ENCODE data around the gene TMEM101. TPM values are rescaled to one million over a fixed set of nuclear protein-coding genes. Genes with fewer than 3 reads are reported as not detected.
A peak's percentile ranks its signal among the peaks of the same experiment; 100 is the strongest.

TMEM101 gene
- total and polyA plus RNA-seq, 2 of the 13 experiments (the other 11 are each of a cell fraction or from before 2014, with no cell fraction given), result 72.0 to 100 TPM

GRCh38 chr17:43995150-43995471 is 19.7 kb downstream of the TMEM101 start:
- Histone ChIP-seq H3K79me2 (ENCODE audit: insufficient read depth, low read length) (no peaks in the 10 kb centered on the region), H3K4me3 (replicated peaks in 1 of 3; ENCODE audit: insufficient read depth in 1 of 3, low read depth in 2 of 3, low read length in 3 of 3) (peak overlapping the region in 1 of 3 experiments; percentile 60; a peak in 2 of 6 replicates), H3K27me3 (ENCODE audit: control insufficient read depth in 1 of 2, insufficient read depth in 2 of 2, low read length in 2 of 2) (peaks cover 3 to 40% of the 10 kb centered on the region in 2 experiments; a peak in 4 of 5 replicates), H3K36me3 (replicated peaks in 1 of 2; ENCODE audit: control insufficient read depth in 1 of 2, insufficient read depth in 2 of 2, low read length in 2 of 2) (no peaks in the 10 kb centered on the region), H3K4me1 (ENCODE audit: insufficient read depth, low read length) (peaks cover 32% of the 10 kb centered on the region), H3K9ac (ENCODE audit: insufficient read depth, low read depth, low read length) (no peak overlapping the region), H3K9me3 (ENCODE audit: low read length) (no peaks in the 10 kb centered on the region), H3K4me2 (ENCODE audit: low read depth, low read length) (peak overlapping the region; percentile 63), H2AFZ (ENCODE audit: low read length) (no peak overlapping the region), H4K20me1 (ENCODE audit: insufficient read depth, low read length) (no peaks in the 10 kb centered on the region), H3K27ac (ENCODE audit: extremely low read length, insufficient read depth, low read length) (no peak overlapping the region)
- DNase-seq (ENCODE audit: low spot score), result no peak
- ChIA-PET POLR2A (interaction anchor here (1.5 kb wide), 1 partner anchor 51 kb away, joined by 3 read pairs; no protein-coding TSS in a partner anchor), CTCF (ENCODE audit: low intra/inter-chr PET ratio, low total read pairs) (interaction anchor here (1.2 to 4.6 kb wide), 2 partner anchors 52 to 85 kb away, joined by 4 to 128 read pairs; partner anchors contain the start of gene PPY)
- WGBS (ENCODE audit: low lambda C conversion rate), result 1% methylated on average over 12 of the region's 12 CpGs
- in situ Hi-C loops (cut with HindIII; ENCODE audit: extremely low pct_ligation_motif_present, low pct_unique_long_range_greater_than_20kb) (no loop called here), intact Hi-C loops (cut with micrococcal nuclease; ENCODE audit: unreplicated experiment) (loop anchor here (1.0 kb wide), 1 partner anchor 51 kb away; no protein-coding TSS in a partner anchor)
- FAIRE-seq, result no peak
- BruUV-seq (replicated peaks), result no TSS peak
- ATAC-seq, result no peak
- TF ChIP-seq ZKSCAN1 (IDR thresholded peaks at IDR 0.05; ENCODE audit: low read length), result no peak
- no peak for TF ChIP-seq PRMT3 (CRISPR knock-in tag; IDR thresholded peaks at IDR 0.05; ENCODE audit: borderline replicate concordance, low read depth)
- no peak for TF ChIP-seq ATF7-NPFF (CRISPR knock-in tag; IDR thresholded peaks at IDR 0.05; ENCODE audit: low read depth)
- no peak for TF ChIP-seq MTERF4 (CRISPR knock-in tag; IDR thresholded peaks at IDR 0.05)
- TF ChIP-seq ZNF343 (CRISPR knock-in tag; IDR thresholded peaks at IDR 0.05), result 0 out of 2 replicates have a peak, but pooled peaks have one; percentile 54
- 0 out of 2 replicates have a peak, but pooled peaks have one; percentile 1 for TF ChIP-seq KDM5B (CRISPR knock-in tag; IDR thresholded peaks at IDR 0.05; ENCODE audit: borderline replicate concordance)
- 0 out of 2 replicates have a peak, but pooled peaks have one; percentile 18 for TF ChIP-seq ZNF543 (CRISPR knock-in tag; IDR thresholded peaks at IDR 0.05)
- no peak for TF ChIP-seq NCOA5 (CRISPR knock-in tag; IDR thresholded peaks at IDR 0.05)
- no peak for TF ChIP-seq ZNF580 (CRISPR knock-in tag; IDR thresholded peaks at IDR 0.05; ENCODE audit: borderline replicate concordance, low read depth)
- no peak for TF ChIP-seq LCORL (IDR thresholded peaks at IDR 0.05)
- TF ChIP-seq LCORL (CRISPR knock-in tag; IDR thresholded peaks at IDR 0.05), result no peak
- TF ChIP-seq TCF7L2 (IDR thresholded peaks at IDR 0.05; ENCODE audit: low read depth, low read length), result no peak
- no peak for TF ChIP-seq ARID2 (CRISPR knock-in tag; IDR thresholded peaks at IDR 0.05; ENCODE audit: borderline replicate concordance)
- no peak for TF ChIP-seq SMYD3 (CRISPR knock-in tag; IDR thresholded peaks at IDR 0.05)
- TF ChIP-seq SUZ12 (IDR thresholded peaks at IDR 0.05; ENCODE audit: low read depth, low read length), result no peak
- TF ChIP-seq, protein P1, sequence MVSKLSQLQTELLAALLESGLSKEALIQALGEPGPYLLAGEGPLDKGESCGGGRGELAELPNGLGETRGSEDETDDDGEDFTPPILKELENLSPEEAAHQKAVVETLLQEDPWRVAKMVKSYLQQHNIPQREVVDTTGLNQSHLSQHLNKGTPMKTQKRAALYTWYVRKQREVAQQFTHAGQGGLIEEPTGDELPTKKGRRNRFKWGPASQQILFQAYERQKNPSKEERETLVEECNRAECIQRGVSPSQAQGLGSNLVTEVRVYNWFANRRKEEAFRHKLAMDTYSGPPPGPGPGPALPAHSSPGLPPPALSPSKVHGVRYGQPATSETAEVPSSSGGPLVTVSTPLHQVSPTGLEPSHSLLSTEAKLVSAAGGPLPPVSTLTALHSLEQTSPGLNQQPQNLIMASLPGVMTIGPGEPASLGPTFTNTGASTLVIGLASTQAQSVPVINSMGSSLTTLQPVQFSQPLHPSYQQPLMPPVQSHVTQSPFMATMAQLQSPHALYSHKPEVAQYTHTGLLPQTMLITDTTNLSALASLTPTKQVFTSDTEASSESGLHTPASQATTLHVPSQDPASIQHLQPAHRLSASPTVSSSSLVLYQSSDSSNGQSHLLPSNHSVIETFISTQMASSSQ (IDR thresholded peaks at IDR 0.05; ENCODE audit: low read depth), result no peak
- TF ChIP-seq, protein P1 (CRISPR knock-in tag; IDR thresholded peaks at IDR 0.05; ENCODE audit: borderline replicate concordance), result 0 out of 2 replicates have a peak, but pooled peaks have one; percentile 15
- no peak for TF ChIP-seq ZNF607 (CRISPR knock-in tag; IDR thresholded peaks at IDR 0.05; ENCODE audit: borderline replicate concordance)
- no peak for TF ChIP-seq ATF5 (CRISPR knock-in tag; IDR thresholded peaks at IDR 0.05; ENCODE audit: low read depth)
- TF ChIP-seq ZNF253 (CRISPR knock-in tag; IDR thresholded peaks at IDR 0.05; ENCODE audit: borderline replicate concordance), result 0 out of 2 replicates have a peak, but pooled peaks have one; percentile 6
- TF ChIP-seq MTF2 (CRISPR knock-in tag; IDR thresholded peaks at IDR 0.05; ENCODE audit: borderline replicate concordance), result 0 out of 2 replicates have a peak, but pooled peaks have one; percentile 10

Measured in HepG2 (cell line).